IMR-90 (cell line): ENCODE measurements around the gene TF. TPM values are rescaled to one million over a fixed set of nuclear protein-coding genes. Genes with fewer than 3 reads are reported as not detected.

Experiments used
- ATAC-seq: fragments of 200-7000 bp; cut with Tn5 transposase; 2 replicates; pipeline ENCODE4 v1.9.1; 2020; ENCODE audit warnings: low read depth, mild to moderate bottlenecking, moderate library complexity
- BruUV-seq: library from RNA; stranded (reverse); fragments of 400-500 nt; replicated peaks from 2 replicates; lab custom pipeline; 2021; lab: Mats Ljungman, UMichigan
- CTCF ChIA-PET: fragments of 300-600 bp; formaldehyde crosslinking; extraction: SDS; loops from one replicate; lab custom pipeline; 2021; ENCODE audit warnings: antibody characterized with exemption; lab: Yijun Ruan, JAX
- POLR2A ChIA-PET: fragments of 300-600 bp; sonication (Branson Sonifier 250); formaldehyde crosslinking; loops from one replicate; lab custom pipeline; 2022; ENCODE audit warnings: antibody characterized with exemption; ENCODE audit not compliant: unreplicated experiment; lab: Charles Lee
- DNase-seq: peaks from one replicate; pipeline ENCODE4 v3.0.0; 2013
- H2AFZ ChIP-seq: replicated peaks from 2 replicates; pipeline ENCODE3; 2013; ENCODE audit warnings: low read length, mild to moderate bottlenecking; ENCODE audit not compliant: poor library complexity
- H2AK5ac ChIP-seq: 2 replicates; pipeline ENCODE4 v1.6.1; 2013; ENCODE audit warnings: low read depth, low read length, inconsistent platforms
- H2AK9ac ChIP-seq: replicated peaks from 2 replicates; pipeline ENCODE3; 2013; ENCODE audit warnings: mild to moderate bottlenecking, low read depth, low read length, moderate library complexity; ENCODE audit not compliant: poor library complexity
- H2BK120ac ChIP-seq: 2 replicates; pipeline ENCODE4 v1.6.1; 2013; ENCODE audit warnings: low read depth, low read length, inconsistent platforms
- H2BK15ac ChIP-seq: 3 replicates; pipeline ENCODE4 v1.6.1; 2013; ENCODE audit warnings: low read depth, low read length, inconsistent platforms
- H2BK20ac ChIP-seq: 2 replicates; pipeline ENCODE4 v1.6.1; 2013; ENCODE audit warnings: low read depth, mild to moderate bottlenecking, inconsistent platforms, low read length, moderate library complexity
- H2BK5ac ChIP-seq: 2 replicates; pipeline ENCODE4 v1.6.1; 2013; ENCODE audit warnings: mild to moderate bottlenecking, low read depth, low read length, inconsistent platforms; ENCODE audit not compliant: poor library complexity, severe bottlenecking
- H3K14ac ChIP-seq: replicated peaks from 2 replicates; pipeline ENCODE4 v1.6.1; 2013; ENCODE audit warnings: low read depth, low read length, inconsistent platforms
- H3K18ac ChIP-seq: 2 replicates; pipeline ENCODE4 v1.6.1; 2013; ENCODE audit warnings: low read depth, low read length, control low read depth
- H3K23ac ChIP-seq: 2 replicates; pipeline ENCODE4 v1.6.1; 2013; ENCODE audit warnings: low read depth, low read length, inconsistent platforms
- H3K27ac ChIP-seq: 2 replicates; pipeline ENCODE4 v1.5.1; 2013; ENCODE audit warnings: mild to moderate bottlenecking, control low read depth, low read length; ENCODE audit not compliant: insufficient read depth
- H3K27me3 ChIP-seq: 2 replicates; pipeline ENCODE4 v1.6.1; 2013; ENCODE audit warnings: low read length; ENCODE audit not compliant: control insufficient read depth, insufficient read depth
- H3K36me3 ChIP-seq: 2 replicates; pipeline ENCODE4 v1.6.1; 2013; ENCODE audit warnings: low read length, mixed read lengths; ENCODE audit not compliant: control insufficient read depth, insufficient read depth
- H3K4ac ChIP-seq: 2 replicates; pipeline ENCODE4 v1.6.1; 2013; ENCODE audit warnings: low read depth, low read length, inconsistent platforms
- H3K4me1 ChIP-seq: 2 replicates; pipeline ENCODE4 v1.6.1; 2013; ENCODE audit warnings: low read length, mixed read lengths; ENCODE audit not compliant: control insufficient read depth, insufficient read depth
- H3K4me2 ChIP-seq: 2 replicates; pipeline ENCODE4 v1.6.1; 2013; ENCODE audit warnings: low read depth, mild to moderate bottlenecking, control low read depth, low read length, moderate library complexity
- H3K4me3 ChIP-seq: 2 replicates; pipeline ENCODE4 v1.5.1; 2013; ENCODE audit warnings: low read depth, mild to moderate bottlenecking, control low read depth, low read length, moderate library complexity; ENCODE audit not compliant: insufficient read depth
- H3K56ac ChIP-seq: 2 replicates; pipeline ENCODE4 v1.6.1; 2013; ENCODE audit warnings: low read length, inconsistent platforms; ENCODE audit not compliant: insufficient read depth; ENCODE audit errors: extremely low read depth
- H3K79me1 ChIP-seq, 2 experiments: 2 replicates each; pipeline ENCODE4 v1.6.1; 2013; ENCODE audit warnings: low read length in 2 of 2, inconsistent platforms in 1 of 2, low read depth in 1 of 2
- H3K9ac ChIP-seq: 2 replicates; pipeline ENCODE4 v1.6.1; 2013; ENCODE audit warnings: low read depth, low read length, control low read depth
- H3K9me1 ChIP-seq: 2 replicates; pipeline ENCODE4 v1.6.1; 2013; ENCODE audit warnings: low read length, inconsistent platforms; ENCODE audit not compliant: insufficient read depth
- H3K9me3 ChIP-seq: 2 replicates; pipeline ENCODE4 v1.6.1; 2013; ENCODE audit warnings: low read length; ENCODE audit not compliant: control insufficient read depth, insufficient read depth
- H4K20me1 ChIP-seq: 2 replicates; pipeline ENCODE4 v1.6.1; 2013; ENCODE audit warnings: low read length, inconsistent platforms; ENCODE audit not compliant: insufficient read depth
- H4K5ac ChIP-seq: 2 replicates; pipeline ENCODE4 v1.6.1; 2013; ENCODE audit warnings: mild to moderate bottlenecking, low read depth, low read length, control low read depth
- H4K8ac ChIP-seq, 2 experiments: 2 replicates each; pipeline ENCODE4 v1.6.1; 2013; ENCODE audit warnings: low read depth in 2 of 2, low read length in 2 of 2, control low read depth in 1 of 2, inconsistent platforms in 1 of 2
- H4K91ac ChIP-seq: 2 replicates; pipeline ENCODE4 v1.6.1; 2013; ENCODE audit warnings: low read depth, low read length, inconsistent platforms; ENCODE audit not compliant: insufficient read depth
- CHD1 ChIP-seq: IDR thresholded peaks from 2 replicates; pipeline ENCODE4 v1.6.1; 2012; ENCODE audit warnings: low read depth, low read length, improper control_type of control experiment
- ELK1 ChIP-seq: fragments of 150-350 bp; IDR thresholded peaks from 2 replicates; pipeline ENCODE4 v1.6.1; 2016; ENCODE audit warnings: low read depth, mild to moderate bottlenecking, low read length, moderate library complexity, borderline replicate concordance
- MAFK ChIP-seq: IDR thresholded peaks from 2 replicates; pipeline ENCODE4 v1.6.1; 2012; ENCODE audit warnings: low read depth, low read length, improper control_type of control experiment
- MAZ ChIP-seq: IDR thresholded peaks from 2 replicates; pipeline ENCODE4 v1.6.1; 2012; ENCODE audit warnings: low read depth, mild to moderate bottlenecking, low read length, improper control_type of control experiment, moderate library complexity, borderline replicate concordance
- MXI1 ChIP-seq: IDR thresholded peaks from 2 replicates; pipeline ENCODE4 v1.6.1; 2012; ENCODE audit warnings: low read depth, mild to moderate bottlenecking, low read length, moderate library complexity, borderline replicate concordance
- RAD21 ChIP-seq: IDR thresholded peaks from 2 replicates; pipeline ENCODE4 v1.6.1; 2012; ENCODE audit warnings: low read length, improper control_type of control experiment
- USF2 ChIP-seq: fragments of 150-350 bp; IDR thresholded peaks from 2 replicates; pipeline ENCODE4 v1.6.1; 2017; ENCODE audit warnings: mild to moderate bottlenecking, antibody characterized with exemption, low read length, low read depth
- WGBS, 2 experiments: methylation state at CpG; one replicate each; pipeline versions ENCODE4 v1.1.5 to v1.1.7; 2013; ENCODE audit warnings: missing lambda C conversion rate in 2 of 2; ENCODE audit not compliant: insufficient read length in 1 of 2; ENCODE audit errors: extremely low coverage in 2 of 2; 5-methylcytosine and 5-hydroxymethylcytosine counted together
- dilution Hi-C: fragments of 300-500 bp; cut with HindIII; formaldehyde crosslinking; loops from one replicate; pipeline ENCODE4 v1.14.3; 2018; ENCODE audit warnings: low sequenced_read_pairs; ENCODE audit not compliant: unreplicated experiment
- in situ Hi-C: fragments of 300-500 bp; cut with MboI; formaldehyde crosslinking; loops from 3 replicates; pipeline ENCODE4 v1.14.3; 2019; ENCODE audit warnings: low sequenced_read_pairs, inconsistent platforms, mixed read lengths
- intact Hi-C: fragments of 100-400 bp; cut with micrococcal nuclease; formaldehyde crosslinking; loops from 2 replicates; pipeline ENCODE4 v1.10.0; 2022
- polyA plus RNA-seq, 3 experiments: library from polyadenylated mRNA; depleted of rRNA; stranded (reverse); fragments of >200 nt; gene quantifications; 2 replicates each; pipeline ENCODE4 v1.2.3, GENCODE V29; 2012; ENCODE audit warnings: low replicate concordance in 1 of 3
- total RNA-seq: library from RNA; depleted of rRNA; stranded (reverse); fragments of >200 nt; gene quantifications from 2 replicates; pipeline ENCODE4 v1.2.3, GENCODE V29; 2012
- TF ChIP-seq, protein P1 (sequence below): conservative IDR thresholded peaks from 2 replicates; pipeline ENCODE4 v1.5.1; 2012; ENCODE audit warnings: mild to moderate bottlenecking, low read depth, low read length, improper control_type of control experiment

TF gene
- total and polyA plus RNA-seq, 2 of the 4 experiments (the other 2 are of a cell fraction), result 0.07 TPM; not detected in 1

GRCh38 chr3:133763797-133764683 is 17.8 kb downstream of the TF start:
- Histone ChIP-seq H2BK20ac (no peak overlapping the region), H3K18ac (no peak overlapping the region), H3K79me1 (no peaks in the 10 kb centered on the region), H3K36me3 (no peaks in the 10 kb centered on the region), H2AFZ (no peak overlapping the region), H3K9ac (no peak overlapping the region), H3K4me1 (no peaks in the 10 kb centered on the region), H3K9me3 (no peaks in the 10 kb centered on the region), H3K23ac (no peak overlapping the region), H3K56ac (no peak overlapping the region), H3K4me3 (no peak overlapping the region), H2BK15ac (no peak overlapping the region), H4K91ac (no peak overlapping the region), H2BK120ac (no peak overlapping the region), H2AK5ac (no peak overlapping the region), H3K4me2 (no peak overlapping the region), H3K4ac (no peak overlapping the region), H4K5ac (no peak overlapping the region), H3K27me3 (peaks cover 13% of the 10 kb centered on the region), H3K9me1 (no peaks in the 10 kb centered on the region), H3K14ac (no peak overlapping the region), H4K8ac (no peak overlapping the region), H3K27ac (no peak overlapping the region), H2BK5ac (no peak overlapping the region), H2AK9ac (no peak overlapping the region), H4K20me1 (no peaks in the 10 kb centered on the region; the same call in 1 of the 2 replicates)
- intact Hi-C loops, result no loop called here
- TF ChIP-seq MAFK (no peak), RAD21 (no peak), MAZ (no peak), CHD1 (no peak), USF2 (no peak), MXI1 (no peak), ELK1 (no peak)
- TF ChIP-seq, protein P1, sequence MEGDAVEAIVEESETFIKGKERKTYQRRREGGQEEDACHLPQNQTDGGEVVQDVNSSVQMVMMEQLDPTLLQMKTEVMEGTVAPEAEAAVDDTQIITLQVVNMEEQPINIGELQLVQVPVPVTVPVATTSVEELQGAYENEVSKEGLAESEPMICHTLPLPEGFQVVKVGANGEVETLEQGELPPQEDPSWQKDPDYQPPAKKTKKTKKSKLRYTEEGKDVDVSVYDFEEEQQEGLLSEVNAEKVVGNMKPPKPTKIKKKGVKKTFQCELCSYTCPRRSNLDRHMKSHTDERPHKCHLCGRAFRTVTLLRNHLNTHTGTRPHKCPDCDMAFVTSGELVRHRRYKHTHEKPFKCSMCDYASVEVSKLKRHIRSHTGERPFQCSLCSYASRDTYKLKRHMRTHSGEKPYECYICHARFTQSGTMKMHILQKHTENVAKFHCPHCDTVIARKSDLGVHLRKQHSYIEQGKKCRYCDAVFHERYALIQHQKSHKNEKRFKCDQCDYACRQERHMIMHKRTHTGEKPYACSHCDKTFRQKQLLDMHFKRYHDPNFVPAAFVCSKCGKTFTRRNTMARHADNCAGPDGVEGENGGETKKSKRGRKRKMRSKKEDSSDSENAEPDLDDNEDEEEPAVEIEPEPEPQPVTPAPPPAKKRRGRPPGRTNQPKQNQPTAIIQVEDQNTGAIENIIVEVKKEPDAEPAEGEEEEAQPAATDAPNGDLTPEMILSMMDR, result no peak
- ATAC-seq, result no peak
- BruUV-seq, result no TSS peak
- in situ Hi-C loops, result no loop called here
- no peak for DNase-seq
- ChIA-PET POLR2A (no interaction called here), CTCF (interaction anchor here (0.5 kb wide), 1 partner anchor 742 kb away, joined by 4 read pairs; no protein-coding TSS in a partner anchor)
- 67% methylated on average over 1 of the region's 6 CpGs; no CpG with 5 or more reads in 1 of the 2 experiments for WGBS, 2 experiments
- dilution Hi-C loops, result no loop called here
